Measurements from ENCODE around the gene MAGOHB. TPM values are rescaled to one million over a fixed set of nuclear protein-coding genes. Genes with fewer than 3 reads are reported as not detected.

The MAGOHB gene
- total and polyA plus RNA-seq, 2 of the 13 experiments (the other 11 are each of a cell fraction or from before 2014, with no cell fraction given) = 7.0 to 49.8 TPM

- TF ChIP-seq MAFF (IDR thresholded peaks at IDR 0.05; ENCODE audit: low read depth, low read length) = 0 out of 2 replicates have a peak, but pooled peaks have one; percentile 27
- TF ChIP-seq SP140L (CRISPR knock-in tag; IDR thresholded peaks at IDR 0.05; ENCODE audit: borderline replicate concordance) = peak; percentile 59; the same call in 1 of the 2 replicates
- no peak for TF ChIP-seq MAFG (CRISPR knock-in tag; IDR thresholded peaks at IDR 0.05)
- TF ChIP-seq POLR2AphosphoS5 (IDR thresholded peaks at IDR 0.05; ENCODE audit: low read depth, low read length) = peak; percentile 94
- peak; percentile 89 for TF ChIP-seq ZFX (CRISPR knock-in tag; IDR thresholded peaks at IDR 0.05; ENCODE audit: low read depth)
- no peak for TF ChIP-seq NBN (conservative IDR thresholded peaks at IDR 0.05)
- TF ChIP-seq JDP2 (CRISPR knock-in tag; IDR thresholded peaks at IDR 0.05; ENCODE audit: borderline replicate concordance) = no peak
- no peak for TF ChIP-seq ZNF333 (CRISPR knock-in tag; IDR thresholded peaks at IDR 0.05; ENCODE audit: borderline replicate concordance)
- peak; percentile 49; the same call in 1 of the 2 replicates for TF ChIP-seq PATZ1 (CRISPR knock-in tag; IDR thresholded peaks at IDR 0.05)
- no peak for TF ChIP-seq AKAP8 (CRISPR knock-in tag; IDR thresholded peaks at IDR 0.05)
- peak; percentile 86; the same call in 1 of the 2 replicates for TF ChIP-seq IRF9 (CRISPR knock-in tag; IDR thresholded peaks at IDR 0.05; ENCODE audit: borderline replicate concordance)
- no peak for TF ChIP-seq ZNF619 (CRISPR knock-in tag; IDR thresholded peaks at IDR 0.05)
- TF ChIP-seq ZNF275 (CRISPR knock-in tag; IDR thresholded peaks at IDR 0.05; ENCODE audit: borderline replicate concordance) = no peak
- peak; percentile 84 for TF ChIP-seq MXD3 (CRISPR knock-in tag; IDR thresholded peaks at IDR 0.05)
- TF ChIP-seq ZNF605 (CRISPR knock-in tag; IDR thresholded peaks at IDR 0.05) = peak; percentile 90
- peak; percentile 99 for TF ChIP-seq ATF2 (CRISPR knock-in tag; IDR thresholded peaks at IDR 0.05)
- TF ChIP-seq PRDM10 (CRISPR knock-in tag; IDR thresholded peaks at IDR 0.05; ENCODE audit: low read depth) = peak; percentile 59; the same call in 1 of the 2 replicates
- TF ChIP-seq CBFB (CRISPR knock-in tag; IDR thresholded peaks at IDR 0.05) = peak; percentile 66
- TF ChIP-seq TRIM24 (CRISPR knock-in tag; IDR thresholded peaks at IDR 0.05) = no peak
Measured at GRCh38 chr12:10613349-10614055, at the start of gene MAGOHB (continued).

Data from HepG2 (cell line).